Measurements from ENCODE around the gene NDC1. TPM values are rescaled to one million over a fixed set of nuclear protein-coding genes. Genes with fewer than 3 reads are reported as not detected.
"Not testable (repeated sequence)": the region's sequence is repeated elsewhere in the genome, so short reads cannot be mapped to it uniquely, and the experiment has no call there.

NDC1 gene
- total RNA-seq, result 12.7 and 14.7 TPM in 2 replicates

- H3K4me3 ChIP-seq (ENCODE audit: insufficient read depth, low read length), result peak within 1 kb of the TSS; percentile 79
- H2AFZ ChIP-seq (ENCODE audit: low read length), result peak within 1 kb of the TSS; percentile 93
- peak within 1 kb of the TSS; percentile 79 for H3K27ac ChIP-seq (ENCODE audit: low read depth, low read length)
- no peaks in the 10 kb centered on the region for H3K27me3 ChIP-seq (ENCODE audit: insufficient read depth, low read length)
- H3K9me3 ChIP-seq (ENCODE audit: low read depth, low read length), result no peaks in the 10 kb centered on the region
- no peak for TF ChIP-seq CTCF (IDR thresholded peaks at IDR 0.05; ENCODE audit: extremely low read depth, low read depth, low read length)
- peak; percentile 90 for DNase-seq (ENCODE audit: insufficient read length, low spot score, missing footprints)
- H3K79me2 ChIP-seq (ENCODE audit: insufficient read depth, low read length), result peaks cover 22% of the 10 kb centered on the region
- no peaks in the 10 kb centered on the region for H3K36me3 ChIP-seq (ENCODE audit: insufficient read depth, low read length)
- H3K4me2 ChIP-seq (ENCODE audit: insufficient read depth, low read length), result peak within 1 kb of the TSS; percentile 95
- no peaks in the 10 kb centered on the region for H4K20me1 ChIP-seq (ENCODE audit: insufficient read depth, low read length)
- H3K4me1 ChIP-seq (ENCODE audit: insufficient read depth, low read length), result peaks cover 23% of the 10 kb centered on the region
Observed at GRCh38 chr1:53837924-53838653, at the start of gene NDC1. Gene NDC1 (minus strand): TSS chr1:53838296. CDS start chr1:53838261, 35 bp downstream.

GRCh38 chr1:53883600-53883999, 45.5 kb upstream of the NDC1 start:
- not testable (repeated sequence) for H3K4me3 ChIP-seq (ENCODE audit: insufficient read depth, low read length); H3K79me2 ChIP-seq (ENCODE audit: insufficient read depth, low read length); DNase-seq (ENCODE audit: insufficient read length, low spot score, missing footprints); H3K27me3 ChIP-seq (ENCODE audit: insufficient read depth, low read length); H3K4me2 ChIP-seq (ENCODE audit: insufficient read depth, low read length); H2AFZ ChIP-seq (ENCODE audit: low read length); H3K27ac ChIP-seq (ENCODE audit: low read depth, low read length); H3K9me3 ChIP-seq (ENCODE audit: low read depth, low read length); H4K20me1 ChIP-seq (ENCODE audit: insufficient read depth, low read length); H3K4me1 ChIP-seq (ENCODE audit: insufficient read depth, low read length)
- peaks cover 22% of the 10 kb centered on the region for H3K36me3 ChIP-seq (ENCODE audit: insufficient read depth, low read length)

- not testable (repeated sequence) for H3K4me3 ChIP-seq (ENCODE audit: insufficient read depth, low read length); H4K20me1 ChIP-seq (ENCODE audit: insufficient read depth, low read length); H3K9me3 ChIP-seq (ENCODE audit: low read depth, low read length); H3K4me2 ChIP-seq (ENCODE audit: insufficient read depth, low read length); H3K4me1 ChIP-seq (ENCODE audit: insufficient read depth, low read length); H3K79me2 ChIP-seq (ENCODE audit: insufficient read depth, low read length); H3K27ac ChIP-seq (ENCODE audit: low read depth, low read length); H2AFZ ChIP-seq (ENCODE audit: low read length); DNase-seq (ENCODE audit: insufficient read length, low spot score, missing footprints); H3K27me3 ChIP-seq (ENCODE audit: insufficient read depth, low read length)
- H3K36me3 ChIP-seq (ENCODE audit: insufficient read depth, low read length), result peaks cover 20% of the 10 kb centered on the region
Observed at GRCh38 chr1:53881853-53882252, 43.8 kb upstream of the NDC1 start.

- Histone ChIP-seq H3K36me3 (ENCODE audit: insufficient read depth, low read length) (peaks cover 16% of the 10 kb centered on the region), H3K4me1 (ENCODE audit: insufficient read depth, low read length) (no peaks in the 10 kb centered on the region), H3K9me3 (ENCODE audit: low read depth, low read length) (no peaks in the 10 kb centered on the region), H3K79me2 (ENCODE audit: insufficient read depth, low read length) (no peaks in the 10 kb centered on the region), H3K27ac (ENCODE audit: low read depth, low read length) (no peak overlapping the region), H4K20me1 (ENCODE audit: insufficient read depth, low read length) (no peaks in the 10 kb centered on the region), H2AFZ (ENCODE audit: low read length) (no peak overlapping the region), H3K27me3 (ENCODE audit: insufficient read depth, low read length) (no peaks in the 10 kb centered on the region), H3K4me3 (ENCODE audit: insufficient read depth, low read length) (no peak overlapping the region), H3K4me2 (ENCODE audit: insufficient read depth, low read length) (no peak overlapping the region)
- no peak for DNase-seq (ENCODE audit: insufficient read length, low spot score, missing footprints)
- TF ChIP-seq CTCF (IDR thresholded peaks at IDR 0.05; ENCODE audit: extremely low read depth, low read depth, low read length), result peak; percentile 64
Observed at GRCh38 chr1:53878492-53879105, 40.5 kb upstream of the NDC1 start.

GRCh38 chr1:53875150-53875549, 37.1 kb upstream of the NDC1 start:
- H3K27me3 ChIP-seq (ENCODE audit: insufficient read depth, low read length); H3K79me2 ChIP-seq (ENCODE audit: insufficient read depth, low read length); H3K4me2 ChIP-seq (ENCODE audit: insufficient read depth, low read length); H2AFZ ChIP-seq (ENCODE audit: low read length); H3K4me1 ChIP-seq (ENCODE audit: insufficient read depth, low read length); DNase-seq (ENCODE audit: insufficient read length, low spot score, missing footprints); H4K20me1 ChIP-seq (ENCODE audit: insufficient read depth, low read length); H3K4me3 ChIP-seq (ENCODE audit: insufficient read depth, low read length); H3K9me3 ChIP-seq (ENCODE audit: low read depth, low read length); H3K27ac ChIP-seq (ENCODE audit: low read depth, low read length): not testable (repeated sequence)
- H3K36me3 ChIP-seq (ENCODE audit: insufficient read depth, low read length), result peaks cover 12% of the 10 kb centered on the region

Data from osteoblast (primary cell).